Mesenchymal stem cell (in vitro differentiated cells and primary cell): ENCODE data around the gene GIN1.
"Not testable (repeated sequence)": the region's sequence is repeated elsewhere in the genome, so short reads cannot be mapped to it uniquely, and the experiment has no call there.

ENCODE experiments used
- DNase-seq: peaks from one replicate; pipeline ENCODE4 v3.0.0-alpha.2; 2013
- H2AFZ ChIP-seq: one replicate; pipeline ENCODE4 v1.6.1; 2013; ENCODE audit warnings: low read depth, mild to moderate bottlenecking, control low read depth, inconsistent platforms, low read length, moderate library complexity
- H2AK5ac ChIP-seq: 2 replicates; pipeline ENCODE4 v1.6.1; 2013; ENCODE audit warnings: low read length, moderate library complexity, mild to moderate bottlenecking, inconsistent platforms; ENCODE audit not compliant: severe bottlenecking
- H2BK120ac ChIP-seq: one replicate; pipeline ENCODE4 v1.6.1; 2013; ENCODE audit warnings: low read depth, mild to moderate bottlenecking, inconsistent platforms, low read length, moderate library complexity
- H2BK12ac ChIP-seq, 2 experiments: one replicate each; pipeline ENCODE4 v1.6.1; 2013; ENCODE audit warnings: inconsistent platforms in 2 of 2, low read length in 2 of 2, mild to moderate bottlenecking in 2 of 2, moderate library complexity in 2 of 2, control low read depth in 1 of 2
- H2BK15ac ChIP-seq: one replicate; pipeline ENCODE4 v1.6.1; 2013; ENCODE audit warnings: mild to moderate bottlenecking, low read depth, inconsistent platforms; ENCODE audit not compliant: poor library complexity, severe bottlenecking
- H2BK5ac ChIP-seq: 2 replicates; pipeline ENCODE4 v1.6.1; 2013; ENCODE audit warnings: low read depth, mild to moderate bottlenecking, low read length, control low read depth, inconsistent platforms; ENCODE audit not compliant: poor library complexity, severe bottlenecking
- H3K14ac ChIP-seq, 2 experiments: one replicate each; pipeline ENCODE4 v1.6.1; 2013; ENCODE audit warnings: inconsistent platforms in 2 of 2, low read length in 2 of 2, control low read depth in 1 of 2, mild to moderate bottlenecking in 1 of 2, moderate library complexity in 1 of 2
- H3K18ac ChIP-seq, 2 experiments: one replicate each; pipeline ENCODE4 v1.6.1; 2013; ENCODE audit warnings: inconsistent platforms in 2 of 2, low read length in 2 of 2, control low read depth in 1 of 2, low read depth in 1 of 2, mild to moderate bottlenecking in 1 of 2
- H3K23ac ChIP-seq, 2 experiments: one replicate each; pipeline ENCODE4 v1.6.1; 2013; ENCODE audit warnings: inconsistent platforms in 2 of 2, low read length in 2 of 2, mild to moderate bottlenecking in 2 of 2, moderate library complexity in 2 of 2, control low read depth in 1 of 2
- H3K27ac ChIP-seq: 2 replicates; pipeline ENCODE4 v1.5.1; 2013; ENCODE audit warnings: mild to moderate bottlenecking, moderate library complexity, low read length, control low read depth, inconsistent platforms; ENCODE audit not compliant: poor library complexity, severe bottlenecking
- H3K27me3 ChIP-seq, 2 experiments: 2 replicates each; pipeline versions ENCODE4 v1.6.1 to v1.7.0; 2013; ENCODE audit warnings: low read length in 2 of 2, mild to moderate bottlenecking in 2 of 2, moderate library complexity in 2 of 2, control low read depth in 1 of 2, inconsistent platforms in 1 of 2; ENCODE audit not compliant: control insufficient read depth in 1 of 2, insufficient read depth in 1 of 2
- H3K36me3 ChIP-seq, 2 experiments: 2 replicates each; pipeline versions ENCODE4 v1.6.1 to v1.7.0; 2013; ENCODE audit warnings: low read length in 2 of 2, control low read depth in 1 of 2, inconsistent platforms in 1 of 2, low read depth in 1 of 2, mild to moderate bottlenecking in 1 of 2; ENCODE audit not compliant: insufficient read depth in 2 of 2, control insufficient read depth in 1 of 2
- H3K4ac ChIP-seq, 2 experiments: one replicate each; pipeline ENCODE4 v1.6.1; 2013; ENCODE audit warnings: inconsistent platforms in 2 of 2, low read length in 2 of 2, mild to moderate bottlenecking in 2 of 2, moderate library complexity in 2 of 2, control low read depth in 1 of 2, low read depth in 1 of 2
- H3K4me1 ChIP-seq: 2 replicates; pipeline ENCODE4 v1.6.1; 2013; ENCODE audit warnings: low read depth, low read length, control low read depth; ENCODE audit not compliant: control insufficient read depth, insufficient read depth
- H3K4me2 ChIP-seq: 2 replicates; pipeline ENCODE4 v1.6.1; 2013; ENCODE audit warnings: low read length, mild to moderate bottlenecking, inconsistent platforms; ENCODE audit not compliant: poor library complexity, severe bottlenecking
- H3K4me3 ChIP-seq, 2 experiments: 2 replicates each; pipeline versions ENCODE4 v1.5.1 to v1.7.0; 2013; ENCODE audit warnings: low read length in 2 of 2, mild to moderate bottlenecking in 2 of 2, control low read depth in 1 of 2, low read depth in 1 of 2; ENCODE audit not compliant: insufficient read depth in 1 of 2
- H3K79me1 ChIP-seq: replicated peaks from 2 replicates; pipeline ENCODE4 v1.6.1; 2013; ENCODE audit warnings: mild to moderate bottlenecking, control low read depth, low read length, inconsistent platforms; ENCODE audit not compliant: poor library complexity, severe bottlenecking
- H3K9ac ChIP-seq: 2 replicates; pipeline ENCODE4 v1.7.0; 2013; ENCODE audit warnings: mild to moderate bottlenecking, low read length, moderate library complexity
- H3K9me3 ChIP-seq: 2 replicates; pipeline ENCODE4 v1.7.0; 2013; ENCODE audit warnings: mild to moderate bottlenecking, low read length; ENCODE audit not compliant: control insufficient read depth
- H4K8ac ChIP-seq: one replicate; pipeline ENCODE4 v1.6.1; 2013; ENCODE audit warnings: inconsistent platforms, mild to moderate bottlenecking, low read length, moderate library complexity
- H4K91ac ChIP-seq: one replicate; pipeline ENCODE4 v1.6.1; 2013; ENCODE audit warnings: mild to moderate bottlenecking, low read length, inconsistent platforms
- WGBS: methylation state at CpG from one replicate; pipeline ENCODE4 v1.1.7; 2013; ENCODE audit warnings: mixed read lengths; 5-methylcytosine and 5-hydroxymethylcytosine counted together

The GIN1 gene

DNA sequence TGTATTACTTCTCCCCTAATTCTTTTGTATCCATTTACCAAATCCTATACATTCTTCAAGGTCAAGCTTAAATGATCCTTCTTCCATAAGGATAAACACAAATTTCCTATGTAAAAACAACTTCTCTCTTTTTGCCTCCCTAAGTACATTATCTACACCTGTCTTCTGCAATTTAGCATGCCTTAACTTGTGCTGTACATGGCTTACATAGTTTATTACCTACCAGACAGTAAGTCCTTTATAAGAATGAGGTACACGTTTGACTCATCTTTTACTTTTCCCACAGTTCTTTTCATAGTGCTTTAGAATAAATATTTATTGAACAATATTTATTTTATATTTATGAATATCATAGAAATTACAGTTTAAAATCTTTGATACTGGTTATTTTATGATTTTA lies 33.4 kb downstream of the GIN1 start:
- WGBS: no CpG with 5 or more reads among the region's 1 CpG
- Histone ChIP-seq H4K91ac (no peak overlapping the region), H3K79me1 (peaks cover 2% of the 10 kb centered on the region), H3K4ac (no peak overlapping the region), H2BK12ac (no peak overlapping the region), H4K8ac (no peak overlapping the region), H3K18ac (no peak overlapping the region), H3K14ac (no peak overlapping the region), H3K27me3 (no peaks in the 10 kb centered on the region), H3K4me2 (no peak overlapping the region), H2BK120ac (no peak overlapping the region), H3K4me3 (no peak overlapping the region), H2BK15ac (no peak overlapping the region), H3K36me3 (peaks cover 10 to 46% of the 10 kb centered on the region in 2 experiments), H3K9me3 (peaks cover 47% of the 10 kb centered on the region), H3K4me1 (no peaks in the 10 kb centered on the region), H3K9ac (no peak overlapping the region), H3K23ac (no peak overlapping the region), H3K27ac (no peak overlapping the region), H2AK5ac (no peak overlapping the region), H2AFZ (no peak overlapping the region), H2BK5ac (no peak overlapping the region)
- DNase-seq: no peak

- DNase-seq: no peak
- H2AK5ac ChIP-seq: no peak overlapping the region
- no peak overlapping the region for H4K8ac ChIP-seq
- no peak overlapping the region for H4K91ac ChIP-seq
- no peak overlapping the region for H3K4me3 ChIP-seq
- no peak overlapping the region for H3K9ac ChIP-seq
- no peak overlapping the region for H3K27ac ChIP-seq
- H3K79me1 ChIP-seq: no peaks in the 10 kb centered on the region
- H3K4me1 ChIP-seq: no peaks in the 10 kb centered on the region
- H3K4me2 ChIP-seq: no peak overlapping the region
- no peaks in the 10 kb centered on the region for H3K27me3 ChIP-seq
- peaks cover 84% of the 10 kb centered on the region for H3K9me3 ChIP-seq
- no peak overlapping the region for H2AFZ ChIP-seq
- H3K18ac ChIP-seq: no peak overlapping the region
- H2BK12ac ChIP-seq: no peak overlapping the region
- H2BK5ac ChIP-seq: no peak overlapping the region
- WGBS: 99% methylated on average over 4 of the region's 4 CpGs
- no peak overlapping the region for H3K23ac ChIP-seq
- H3K14ac ChIP-seq: no peak overlapping the region
- H3K36me3 ChIP-seq: peaks cover 4 to 5% of the 10 kb centered on the region in 2 experiments
- H2BK120ac ChIP-seq: no peak overlapping the region
- no peak overlapping the region for H2BK15ac ChIP-seq
- H3K4ac ChIP-seq: no peak overlapping the region
Observed at GRCh38 chr5:103079796-103080195, 40.1 kb downstream of the GIN1 start.

DNA sequence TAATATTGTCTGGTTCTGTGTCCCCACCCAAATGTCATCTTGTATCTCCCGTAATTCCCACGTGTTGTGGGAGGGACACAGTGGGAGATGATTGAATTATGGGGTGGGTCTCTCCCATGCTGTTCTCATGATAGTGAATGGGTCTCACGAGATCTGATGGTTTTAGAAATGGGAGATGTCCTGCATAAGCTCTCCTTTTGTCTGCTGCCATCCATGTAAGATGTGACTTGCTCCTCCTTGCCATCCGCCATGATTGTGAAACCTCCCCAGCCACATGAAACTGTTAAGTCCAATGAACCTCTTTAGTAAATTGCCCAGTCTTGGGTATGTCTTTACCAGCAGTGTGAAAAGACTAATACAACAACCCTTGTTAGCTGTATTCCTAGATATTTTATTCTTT lies 44.5 kb downstream of the GIN1 start:
- no peak overlapping the region for H3K9ac ChIP-seq
- H3K4ac ChIP-seq: no peak overlapping the region
- H3K14ac ChIP-seq: no peak overlapping the region
- 81% methylated on average over 4 of the region's 4 CpGs for WGBS
- H3K27me3 ChIP-seq: no peaks in the 10 kb centered on the region
- no peak overlapping the region for H3K27ac ChIP-seq
- H3K4me2 ChIP-seq: no peak overlapping the region
- no peak overlapping the region for H2AK5ac ChIP-seq
- no peak for DNase-seq
- no peaks in the 10 kb centered on the region for H3K36me3 ChIP-seq
- H2BK12ac ChIP-seq: no peak overlapping the region
- H3K4me3 ChIP-seq: no peak overlapping the region
- H2BK120ac ChIP-seq: no peak overlapping the region
- H2BK15ac ChIP-seq: no peak overlapping the region
- no peaks in the 10 kb centered on the region for H3K79me1 ChIP-seq
- H2AFZ ChIP-seq: no peak overlapping the region
- H4K91ac ChIP-seq: no peak overlapping the region
- no peak overlapping the region for H3K23ac ChIP-seq
- no peak overlapping the region for H4K8ac ChIP-seq
- H2BK5ac ChIP-seq: no peak overlapping the region
- H3K18ac ChIP-seq: no peak overlapping the region
- peaks cover 53% of the 10 kb centered on the region for H3K9me3 ChIP-seq
- H3K4me1 ChIP-seq: no peaks in the 10 kb centered on the region

DNA sequence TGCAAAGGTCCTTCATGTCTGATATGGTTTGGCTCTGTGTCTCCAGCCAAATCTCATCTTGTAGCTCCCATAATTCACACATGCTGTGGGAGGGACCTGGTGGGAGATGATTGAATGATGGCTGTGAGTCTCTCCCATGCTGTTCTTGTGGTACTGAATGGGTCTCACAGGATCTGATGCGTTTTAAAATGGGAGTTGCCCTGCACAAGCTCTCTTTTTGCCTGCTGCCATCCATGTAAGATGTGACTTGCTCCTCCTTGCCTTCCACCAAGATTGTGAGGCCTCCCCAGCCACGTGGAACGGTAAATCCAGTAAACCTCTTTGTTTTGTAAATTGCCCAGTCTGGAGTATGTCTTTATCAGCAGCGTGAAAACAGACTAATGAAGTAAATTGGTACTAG lies 46.4 kb downstream of the GIN1 start:
- H3K79me1 ChIP-seq, H3K36me3 ChIP-seq, H3K27ac ChIP-seq, H2BK5ac ChIP-seq, H3K4me2 ChIP-seq, H3K23ac ChIP-seq, H4K8ac ChIP-seq, H2BK15ac ChIP-seq, H2BK12ac ChIP-seq, H3K18ac ChIP-seq, H2AFZ ChIP-seq, H2BK120ac ChIP-seq, H3K4ac ChIP-seq, H3K4me1 ChIP-seq, H3K4me3 ChIP-seq, H3K27me3 ChIP-seq, H3K9ac ChIP-seq, H3K14ac ChIP-seq, DNase-seq, H2AK5ac ChIP-seq, H4K91ac ChIP-seq: not testable (repeated sequence)
- peaks cover 35% of the 10 kb centered on the region for H3K9me3 ChIP-seq
- 75% methylated on average over 4 of the region's 4 CpGs for WGBS
